Vagina (tissue), 2 donors: ENCODE results near the gene LHB. TPM values are rescaled to one million over a fixed set of nuclear protein-coding genes. Genes with fewer than 3 reads are reported as not detected.

Experiments used
- DNase-seq, 2 donors: peaks; one replicate each; pipeline ENCODE4 v3.0.0-alpha.2; 2017; ENCODE audit errors: extremely low spot score in 2 of 2
- H3K27ac ChIP-seq: fragments of 200-600 bp; sonication (generic); one replicate; pipeline ENCODE4 v1.5.1; 2019
- H3K27me3 ChIP-seq: fragments of 200-600 bp; sonication (generic); one replicate; pipeline ENCODE4 v1.5.1; 2019
- H3K36me3 ChIP-seq, 2 donors: fragments of 200-600 bp; sonication (generic); one replicate each; pipeline ENCODE4 v1.5.1; 2017 to 2019
- H3K4me1 ChIP-seq: fragments of 200-600 bp; sonication (generic); one replicate; pipeline ENCODE4 v1.5.1; 2019
- H3K4me3 ChIP-seq, 2 donors: fragments of 200-600 bp; sonication (generic); 1 replicate in 1 of 2; 2 replicates in 1 of 2; pipeline ENCODE4 v1.5.1; 2016 to 2019
- H3K9me3 ChIP-seq: fragments of 200-600 bp; sonication (generic); one replicate; pipeline ENCODE4 v1.5.1; 2019
- POLR2A ChIP-seq, 2 donors: fragments of 450-650 bp; IDR thresholded peaks; one replicate each; pipeline ENCODE4 v1.6.1; 2017; ENCODE audit warnings: antibody characterized with exemption in 2 of 2, mild to moderate bottlenecking in 2 of 2, moderate library complexity in 2 of 2
- POLR2AphosphoS5 ChIP-seq, 2 donors: sonication (generic); formaldehyde crosslinking; IDR thresholded peaks; one replicate each; pipeline ENCODE4 v1.9.0; 2017; ENCODE audit warnings: antibody characterized with exemption in 2 of 2, mild to moderate bottlenecking in 2 of 2, low read depth in 1 of 2; ENCODE audit not compliant: insufficient read depth in 1 of 2
- intact Hi-C: fragments of 100-400 bp; cut with DNase I; formaldehyde crosslinking; loops from one replicate; pipeline ENCODE4 v1.15.1; 2023
- total RNA-seq: library from RNA; depleted of rRNA; stranded (reverse); fragments of >200 nt; gene quantifications from one replicate; pipeline ENCODE4 v1.2.3, GENCODE V29; 2016
- TF ChIP-seq, protein P1 (sequence below), 3 experiments: fragments of 450-650 bp in 2 of 3; fragments of 200-600 bp in 1 of 3; sonication (generic) in 1 of 3; IDR thresholded peaks; one replicate each; pipeline ENCODE4 v1.5.1; 2017 to 2019; ENCODE audit warnings: antibody characterized with exemption in 3 of 3, mild to moderate bottlenecking in 2 of 3, moderate library complexity in 2 of 3

LHB gene
- total RNA-seq, 1 donor from 2014 or later = not detected

DNA sequence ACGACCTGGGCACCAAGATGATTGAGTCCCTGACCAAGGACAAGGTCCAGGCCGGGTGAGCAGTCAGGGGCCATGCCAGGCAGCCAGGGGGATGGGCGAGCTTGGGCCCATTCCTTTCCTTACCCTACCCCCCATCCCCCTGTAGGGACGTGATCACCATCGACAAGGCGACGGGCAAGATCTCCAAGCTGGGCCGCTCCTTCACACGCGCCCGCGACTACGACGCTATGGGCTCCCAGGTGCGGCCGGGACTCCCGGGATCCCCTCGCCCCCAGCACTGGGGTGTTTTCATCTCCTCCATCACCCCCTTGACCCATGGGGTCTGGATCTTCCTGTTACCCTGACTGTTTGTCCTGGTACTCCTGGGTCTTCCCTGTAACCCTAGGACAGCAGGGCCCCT is 7.1 kb downstream of the LHB start:
- H3K27me3 ChIP-seq = no peaks in the 10 kb centered on the region
- H3K27ac ChIP-seq = no peak overlapping the region
- H3K4me1 ChIP-seq = no peaks in the 10 kb centered on the region
- TF ChIP-seq POLR2A (IDR thresholded peaks at IDR 0.05) = no peak
- TF ChIP-seq, protein P1, sequence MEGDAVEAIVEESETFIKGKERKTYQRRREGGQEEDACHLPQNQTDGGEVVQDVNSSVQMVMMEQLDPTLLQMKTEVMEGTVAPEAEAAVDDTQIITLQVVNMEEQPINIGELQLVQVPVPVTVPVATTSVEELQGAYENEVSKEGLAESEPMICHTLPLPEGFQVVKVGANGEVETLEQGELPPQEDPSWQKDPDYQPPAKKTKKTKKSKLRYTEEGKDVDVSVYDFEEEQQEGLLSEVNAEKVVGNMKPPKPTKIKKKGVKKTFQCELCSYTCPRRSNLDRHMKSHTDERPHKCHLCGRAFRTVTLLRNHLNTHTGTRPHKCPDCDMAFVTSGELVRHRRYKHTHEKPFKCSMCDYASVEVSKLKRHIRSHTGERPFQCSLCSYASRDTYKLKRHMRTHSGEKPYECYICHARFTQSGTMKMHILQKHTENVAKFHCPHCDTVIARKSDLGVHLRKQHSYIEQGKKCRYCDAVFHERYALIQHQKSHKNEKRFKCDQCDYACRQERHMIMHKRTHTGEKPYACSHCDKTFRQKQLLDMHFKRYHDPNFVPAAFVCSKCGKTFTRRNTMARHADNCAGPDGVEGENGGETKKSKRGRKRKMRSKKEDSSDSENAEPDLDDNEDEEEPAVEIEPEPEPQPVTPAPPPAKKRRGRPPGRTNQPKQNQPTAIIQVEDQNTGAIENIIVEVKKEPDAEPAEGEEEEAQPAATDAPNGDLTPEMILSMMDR (IDR thresholded peaks at IDR 0.05) = no peak
- H3K36me3 ChIP-seq = peaks cover 0 to 68% of the 10 kb centered on the region in 2 donors
- intact Hi-C loops = no loop called here
- no peak for DNase-seq
- H3K9me3 ChIP-seq = no peaks in the 10 kb centered on the region
- H3K4me3 ChIP-seq = no peak overlapping the region

DNA sequence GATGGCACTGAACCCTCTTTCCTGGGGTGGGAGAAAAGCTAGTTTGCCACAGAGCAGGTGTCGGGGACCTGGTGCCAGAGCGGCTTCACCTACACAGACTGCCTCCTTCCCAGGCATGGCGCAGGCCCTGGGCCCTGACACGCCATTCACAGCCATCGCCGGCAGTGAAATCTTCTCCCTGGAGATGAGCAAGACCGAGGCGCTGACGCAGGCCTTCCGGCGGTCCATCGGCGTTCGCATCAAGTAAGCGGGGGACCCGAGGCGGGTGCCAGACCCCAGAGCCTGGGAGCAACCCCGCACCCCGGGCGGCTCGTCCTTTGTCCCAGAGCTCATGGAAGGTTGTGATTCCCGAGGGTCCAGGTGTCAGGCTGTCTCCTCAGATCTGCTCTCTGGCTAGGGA is 10.0 kb downstream of the LHB start:
- no peaks in the 10 kb centered on the region for H3K27me3 ChIP-seq
- no peak for DNase-seq
- no peak overlapping the region for H3K4me3 ChIP-seq
- H3K36me3 ChIP-seq = peaks cover 6 to 77% of the 10 kb centered on the region in 2 donors
- no peaks in the 10 kb centered on the region for H3K9me3 ChIP-seq
- intact Hi-C loops = no loop called here
- no peaks in the 10 kb centered on the region for H3K4me1 ChIP-seq
- no peak overlapping the region for H3K27ac ChIP-seq
- TF ChIP-seq POLR2AphosphoS5 (IDR thresholded peaks at IDR 0.05; ENCODE audit: insufficient read depth in 1 of 2, low read depth in 1 of 2) = no peak
- no peak for TF ChIP-seq POLR2A (IDR thresholded peaks at IDR 0.05)
- TF ChIP-seq, protein P1 (IDR thresholded peaks at IDR 0.05) = no peak

DNA sequence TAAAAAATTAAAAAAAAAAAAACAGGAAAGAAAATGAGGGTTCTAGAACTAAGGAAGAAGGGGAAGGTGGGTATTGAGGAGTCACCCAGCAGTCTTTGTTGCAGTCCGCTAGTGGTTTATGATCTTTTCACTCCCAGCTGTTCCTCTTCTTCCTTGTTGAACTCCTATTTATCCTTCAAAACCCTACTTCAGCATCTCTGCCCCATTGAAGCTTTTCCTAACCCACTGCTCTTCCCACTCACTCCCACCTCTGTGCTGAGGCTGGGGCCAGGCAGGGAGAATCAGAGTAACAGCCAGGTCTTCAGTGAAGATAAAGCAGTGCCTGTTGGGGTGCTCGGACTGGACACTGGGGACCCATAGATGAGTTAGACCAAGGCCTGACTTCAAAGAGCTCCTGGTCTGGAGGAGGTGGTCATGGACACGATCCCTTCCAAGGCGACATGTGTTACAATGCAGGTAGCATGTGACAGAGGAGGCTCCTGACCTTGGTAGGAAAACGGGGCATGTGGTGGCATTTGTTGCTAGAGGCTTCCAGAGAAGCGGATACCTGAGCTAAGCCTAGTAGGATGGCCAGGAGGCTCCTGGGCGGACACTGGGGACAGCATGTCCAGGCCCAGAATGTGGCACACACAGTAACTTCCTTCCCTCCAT is 11.8 kb downstream of the LHB start:
- H3K4me3 ChIP-seq = no peak overlapping the region
- intact Hi-C loops = no loop called here
- no peak for DNase-seq
- no peaks in the 10 kb centered on the region for H3K4me1 ChIP-seq
- TF ChIP-seq POLR2A (IDR thresholded peaks at IDR 0.05) (no peak), POLR2AphosphoS5 (IDR thresholded peaks at IDR 0.05; ENCODE audit: insufficient read depth in 1 of 2, low read depth in 1 of 2) (no peak)
- TF ChIP-seq, protein P1 (IDR thresholded peaks at IDR 0.05) = no peak
- no peaks in the 10 kb centered on the region for H3K9me3 ChIP-seq
- no peak overlapping the region for H3K27ac ChIP-seq
- H3K27me3 ChIP-seq = no peaks in the 10 kb centered on the region
- peaks cover 6 to 64% of the 10 kb centered on the region in 2 donors for H3K36me3 ChIP-seq

DNA sequence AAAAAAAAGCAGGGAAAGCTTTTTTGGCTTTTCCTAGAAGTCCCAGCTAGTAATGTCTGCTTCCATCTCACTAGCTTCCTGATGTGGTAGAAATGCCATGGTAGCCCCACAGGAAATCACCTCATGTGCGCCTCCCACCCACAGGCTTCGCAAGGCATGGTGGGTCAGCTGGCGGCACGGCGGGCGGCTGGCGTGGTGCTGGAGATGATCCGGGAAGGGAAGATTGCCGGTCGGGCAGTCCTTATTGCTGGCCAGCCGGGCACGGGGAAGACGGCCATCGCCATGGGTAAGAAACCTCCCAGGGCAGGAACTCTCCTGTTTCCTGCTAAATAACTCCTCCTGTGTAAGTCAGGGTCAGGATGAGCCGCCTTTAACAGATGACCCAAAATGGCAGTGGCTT is 12.8 kb downstream of the LHB start:
- Histone ChIP-seq H3K4me1 (no peaks in the 10 kb centered on the region), H3K27ac (no peak overlapping the region), H3K4me3 (no peak overlapping the region), H3K36me3 (peaks cover 6 to 55% of the 10 kb centered on the region in 2 donors), H3K27me3 (no peaks in the 10 kb centered on the region), H3K9me3 (no peaks in the 10 kb centered on the region)
- no peak for TF ChIP-seq POLR2A (IDR thresholded peaks at IDR 0.05)
- TF ChIP-seq, protein P1 (IDR thresholded peaks at IDR 0.05) = no peak
- no peak for TF ChIP-seq POLR2AphosphoS5 (IDR thresholded peaks at IDR 0.05; ENCODE audit: insufficient read depth in 1 of 2, low read depth in 1 of 2)
- DNase-seq = no peak
- intact Hi-C loops = no loop called here

DNA sequence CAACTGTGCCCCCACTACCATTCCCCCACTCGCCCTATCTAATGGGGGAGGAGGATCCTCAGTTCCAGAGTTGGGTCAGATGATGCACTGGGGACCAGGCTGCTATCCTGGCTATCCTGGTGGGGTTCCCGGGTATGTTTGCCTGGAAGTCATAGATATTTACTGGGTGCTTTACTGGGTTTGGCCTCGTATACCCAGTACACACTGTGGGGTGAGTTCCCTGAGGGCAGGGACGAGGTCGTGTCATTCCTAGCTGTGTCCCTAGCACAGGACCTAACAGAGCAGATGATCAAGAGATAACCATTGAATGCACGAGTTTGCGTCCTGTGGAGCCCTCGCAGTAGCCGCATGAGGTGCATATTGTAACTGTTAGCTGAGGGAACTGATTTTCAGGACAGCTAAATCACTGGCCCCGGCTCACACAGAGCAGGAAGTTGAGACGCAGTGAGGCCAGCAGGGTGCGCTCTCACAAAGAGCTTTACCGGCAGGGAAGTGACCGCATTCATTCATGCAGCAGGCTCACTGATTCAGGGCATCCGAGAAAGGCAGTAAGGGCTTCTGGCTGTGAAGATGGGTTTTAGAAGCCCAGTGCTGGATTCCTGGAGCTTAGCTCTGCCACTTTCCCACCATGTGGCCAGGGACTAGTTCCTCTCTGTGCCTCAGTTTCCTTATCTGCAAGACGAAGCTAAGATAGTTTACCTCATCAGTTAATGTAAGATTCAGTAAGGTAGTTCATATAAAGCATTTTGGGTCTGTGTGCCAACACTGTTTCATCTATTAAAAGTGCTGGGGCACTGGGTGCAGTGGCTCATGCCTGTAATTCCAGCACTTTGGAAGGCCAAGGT is 17.2 kb downstream of the LHB start:
- no peak for TF ChIP-seq POLR2A (IDR thresholded peaks at IDR 0.05)
- TF ChIP-seq, protein P1 (IDR thresholded peaks at IDR 0.05) = peak in 1 of 3 experiments; percentile 32
- no peak for TF ChIP-seq POLR2AphosphoS5 (IDR thresholded peaks at IDR 0.05; ENCODE audit: insufficient read depth in 1 of 2, low read depth in 1 of 2)
- no peak for DNase-seq
- intact Hi-C loops = loop anchor here (10.0 kb wide), 1 partner anchor 145 kb away; no protein-coding TSS in a partner anchor

More for the DNA sequence above, 17.2 kb downstream of the LHB start:
- H3K27me3 ChIP-seq = no peaks in the 10 kb centered on the region
- no peak overlapping the region for H3K4me3 ChIP-seq
- peaks cover 5% of the 10 kb centered on the region for H3K4me1 ChIP-seq
- H3K9me3 ChIP-seq = no peaks in the 10 kb centered on the region
- H3K36me3 ChIP-seq = peaks cover 6 to 24% of the 10 kb centered on the region in 2 donors
- no peak overlapping the region for H3K27ac ChIP-seq
